Measurements from ENCODE around the gene NIPAL1.

DNA sequence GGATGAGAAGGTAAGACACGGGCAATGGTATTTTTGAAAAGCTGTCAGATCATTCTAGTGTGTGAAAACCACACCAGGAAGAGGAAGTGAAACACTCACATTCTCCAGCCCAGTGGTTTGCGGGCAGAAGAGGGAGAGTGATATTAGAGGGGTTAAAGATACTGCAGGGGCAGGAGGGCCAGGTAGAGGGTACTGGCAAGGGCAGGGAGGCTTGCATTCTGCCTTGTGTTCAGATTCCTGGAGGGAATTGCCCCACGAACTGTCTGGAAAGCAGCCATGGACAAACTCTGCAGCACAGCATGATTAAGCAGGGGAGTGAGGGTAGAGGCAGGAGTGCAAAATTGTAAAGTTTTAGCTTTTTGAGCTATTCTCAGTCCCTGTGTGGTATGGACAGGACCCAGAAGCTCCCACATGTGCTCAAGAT lies 30.9 kb downstream of the NIPAL1 start:
- TF ChIP-seq POLR2A (IDR thresholded peaks at IDR 0.05; ENCODE audit: low read length) (no peak), GATA1 (IDR thresholded peaks at IDR 0.05; ENCODE audit: low read depth, low read length) (no peak)
